GM19193 (cell line): ENCODE measurements around the gene OSGIN1.

ENCODE experiments used
- POLR2A ChIP-seq: IDR thresholded peaks from 4 replicates; pipeline ENCODE4 v1.6.1; 2011; ENCODE audit not compliant: insufficient read depth, insufficient read length; ENCODE audit errors: extremely low read depth

OSGIN1 gene

GRCh38 chr16:83958846-83959565, 6.0 kb downstream of the OSGIN1 start:
- TF ChIP-seq POLR2A: no peak

DNA sequence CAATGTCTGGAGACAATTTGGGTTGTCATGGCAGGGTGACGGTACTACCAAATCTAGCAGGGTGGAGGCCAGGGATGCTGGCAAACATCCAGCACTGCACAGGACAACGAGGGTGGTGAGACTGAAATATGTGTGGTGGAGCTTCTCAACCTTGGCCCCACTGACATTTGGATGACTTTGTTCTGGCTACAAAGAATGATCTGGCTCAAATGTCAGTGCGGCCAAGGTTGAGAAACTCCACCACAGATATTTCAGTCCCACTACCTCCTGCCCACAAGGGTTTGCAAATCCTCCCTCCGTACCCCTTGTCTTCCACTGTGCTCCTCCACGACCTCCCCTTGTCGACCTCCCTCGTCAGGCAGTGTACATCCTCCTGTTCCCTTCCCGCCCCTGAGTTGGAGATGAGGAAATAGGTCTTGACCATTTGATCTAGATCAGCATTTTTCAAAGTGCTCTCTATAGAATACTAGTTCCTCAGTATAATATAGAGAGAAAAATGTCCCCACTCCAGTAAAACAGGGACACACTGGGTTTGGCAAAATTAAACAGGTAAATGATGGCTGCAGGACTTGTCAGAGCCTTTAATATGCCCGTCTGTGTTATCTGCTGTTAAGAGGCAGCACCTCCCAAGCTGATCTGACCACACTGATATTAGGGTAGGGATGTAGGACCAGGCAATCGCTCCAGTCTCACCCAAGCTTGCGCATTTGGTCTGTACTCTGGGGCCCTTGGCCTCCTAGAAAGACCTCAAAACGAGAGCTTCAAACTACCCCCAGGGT, 6.8 kb downstream of the OSGIN1 start:
- no peak for TF ChIP-seq POLR2A

- TF ChIP-seq POLR2A: no peak
These were observed 7.6 kb downstream of the OSGIN1 start for GRCh38 chr16:83960521-83961249.

DNA sequence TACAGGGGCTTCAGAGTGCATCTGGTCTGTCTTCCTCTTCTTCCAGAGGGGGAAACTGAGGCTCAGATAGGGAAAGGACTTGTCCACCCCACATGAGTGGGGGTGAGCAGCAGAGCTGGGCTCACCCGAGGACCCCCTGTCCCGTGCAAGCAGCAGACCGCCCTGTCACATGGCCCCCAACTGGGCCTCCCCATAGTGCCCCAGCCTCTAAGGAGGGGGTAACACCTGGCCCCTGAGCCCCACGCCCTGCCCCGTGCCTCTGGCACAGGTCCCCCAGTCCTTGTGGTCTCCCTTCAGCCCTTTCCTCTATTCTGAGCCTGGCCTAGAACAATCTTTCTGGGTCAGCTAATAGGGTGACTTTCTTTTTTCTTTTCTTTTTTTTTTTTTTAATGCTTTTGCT, 8.6 kb downstream of the OSGIN1 start:
- no peak for TF ChIP-seq POLR2A

DNA sequence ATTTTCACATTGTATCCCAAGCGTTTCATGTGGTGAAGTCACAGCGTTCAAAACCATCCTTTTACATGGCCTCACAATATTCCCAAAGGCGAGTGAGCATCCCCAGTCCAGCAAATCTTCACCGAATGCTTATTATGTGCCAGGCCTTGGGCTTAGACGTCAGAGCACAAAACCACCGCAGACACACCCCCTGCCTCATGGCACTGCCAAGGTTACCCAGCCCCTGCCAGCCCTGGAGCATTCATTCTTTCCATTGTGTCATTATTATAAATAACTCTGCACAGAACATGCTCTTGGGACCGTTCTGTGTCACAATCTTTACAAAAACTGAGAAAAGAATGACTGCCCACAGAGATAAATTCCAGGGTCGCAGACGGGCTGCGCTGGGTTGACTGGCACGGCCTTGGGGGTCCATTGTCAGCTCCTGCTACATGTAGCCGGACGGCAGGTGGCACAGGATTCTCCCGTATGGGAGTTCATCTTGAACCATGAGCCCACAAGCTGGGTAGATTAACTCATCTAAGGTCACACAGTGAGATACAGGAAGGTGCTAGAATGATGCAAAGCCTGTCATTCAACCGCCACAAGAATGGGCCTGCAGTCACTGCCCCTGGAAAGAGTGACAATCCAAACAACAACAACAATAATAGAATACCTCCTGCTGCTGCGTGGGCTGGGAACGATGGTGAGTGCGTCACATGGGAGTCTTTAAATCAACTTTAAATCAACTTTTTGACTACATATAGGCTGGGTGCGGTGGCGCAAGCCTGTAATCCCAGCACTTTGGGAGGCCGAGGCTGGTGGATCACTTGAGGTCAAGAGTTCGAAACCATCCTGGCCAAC, 10.5 kb downstream of the OSGIN1 start:
- TF ChIP-seq POLR2A: no peak

GRCh38 chr16:83964684-83965443, 11.8 kb downstream of the OSGIN1 start:
- TF ChIP-seq POLR2A: no peak

- no peak for TF ChIP-seq POLR2A
These were observed 12.6 kb downstream of the OSGIN1 start for GRCh38 chr16:83965444-83966152.

DNA sequence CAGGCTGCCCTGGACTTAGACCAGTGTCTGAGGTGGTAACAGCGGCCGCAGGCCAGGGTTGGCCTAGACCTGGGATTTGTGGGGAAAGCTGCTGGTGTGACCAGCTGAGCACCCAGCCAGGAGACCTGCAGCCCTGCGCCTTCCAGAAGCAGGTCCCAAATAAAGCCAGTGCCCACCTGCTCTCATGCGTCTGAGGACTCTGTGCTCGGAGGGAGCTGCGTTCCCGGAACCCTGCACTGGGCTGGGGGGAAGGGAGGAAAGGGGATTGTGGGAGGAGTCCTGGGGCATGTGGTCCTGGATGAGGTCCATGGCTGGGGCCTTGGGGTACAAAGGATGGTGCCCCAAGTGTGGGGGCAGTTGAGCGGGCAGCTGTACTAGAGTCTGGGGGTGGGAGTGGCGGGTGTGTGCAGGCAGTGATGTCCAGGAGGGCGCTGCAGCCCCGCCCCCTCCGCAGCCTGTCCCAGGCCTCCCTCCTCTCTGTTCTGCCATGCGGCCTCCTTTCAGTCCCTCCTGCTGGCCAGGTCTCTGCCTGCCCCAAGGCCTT, 13.2 kb downstream of the OSGIN1 start:
- no peak for TF ChIP-seq POLR2A

DNA sequence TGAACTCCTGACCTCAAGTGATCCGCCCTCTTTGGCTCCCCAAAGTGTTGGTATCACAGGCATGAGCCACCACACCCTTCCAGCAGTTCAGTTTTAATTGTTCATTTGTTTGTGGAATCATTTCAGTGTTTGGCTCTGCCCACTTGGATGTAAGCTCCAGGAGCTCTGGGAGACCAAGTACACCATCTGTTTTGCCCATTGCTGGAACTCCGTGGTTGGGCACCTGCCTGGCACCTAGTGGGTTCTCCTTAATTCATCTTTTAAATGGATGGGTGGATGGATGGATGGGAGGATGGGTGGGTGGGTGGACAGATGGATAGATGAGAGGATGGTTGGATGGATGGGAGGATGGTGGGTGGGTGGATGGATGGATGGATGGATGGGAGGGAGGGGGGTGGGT, 14.1 kb downstream of the OSGIN1 start:
- no peak for TF ChIP-seq POLR2A

DNA sequence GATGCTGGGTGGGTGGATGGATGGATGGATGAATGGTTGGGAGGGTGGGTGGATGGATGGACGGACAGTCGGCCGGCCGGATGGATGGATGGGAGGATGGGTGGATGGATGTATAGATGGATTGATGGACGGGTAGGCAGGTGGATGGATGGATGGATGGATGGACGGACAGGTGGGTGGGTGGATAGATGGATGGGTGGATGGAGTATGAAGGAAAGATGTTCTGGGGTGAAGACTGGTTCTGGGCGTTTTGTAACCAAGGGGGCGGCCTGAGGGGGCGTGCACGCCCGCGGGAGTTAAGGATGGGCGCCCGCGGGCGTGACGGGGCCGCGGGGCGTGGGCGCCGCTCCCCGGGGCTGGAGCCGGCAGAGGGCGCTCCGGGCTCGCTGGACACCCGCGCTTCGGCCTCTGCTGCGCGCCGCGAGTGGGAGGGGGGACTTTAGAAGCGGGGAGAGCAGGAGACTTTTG, 14.8 kb downstream of the OSGIN1 start, which contains the start of gene NECAB2:
NECAB2 (plus strand) TSS at position 407 of the 468 bp plus-strand sequence. CDS start 405 bp downstream, outside the sequence.
- TF ChIP-seq POLR2A: no peak

GRCh38 chr16:83968306-83968851, 15.3 kb downstream of the OSGIN1 start:
- TF ChIP-seq POLR2A: no peak

DNA sequence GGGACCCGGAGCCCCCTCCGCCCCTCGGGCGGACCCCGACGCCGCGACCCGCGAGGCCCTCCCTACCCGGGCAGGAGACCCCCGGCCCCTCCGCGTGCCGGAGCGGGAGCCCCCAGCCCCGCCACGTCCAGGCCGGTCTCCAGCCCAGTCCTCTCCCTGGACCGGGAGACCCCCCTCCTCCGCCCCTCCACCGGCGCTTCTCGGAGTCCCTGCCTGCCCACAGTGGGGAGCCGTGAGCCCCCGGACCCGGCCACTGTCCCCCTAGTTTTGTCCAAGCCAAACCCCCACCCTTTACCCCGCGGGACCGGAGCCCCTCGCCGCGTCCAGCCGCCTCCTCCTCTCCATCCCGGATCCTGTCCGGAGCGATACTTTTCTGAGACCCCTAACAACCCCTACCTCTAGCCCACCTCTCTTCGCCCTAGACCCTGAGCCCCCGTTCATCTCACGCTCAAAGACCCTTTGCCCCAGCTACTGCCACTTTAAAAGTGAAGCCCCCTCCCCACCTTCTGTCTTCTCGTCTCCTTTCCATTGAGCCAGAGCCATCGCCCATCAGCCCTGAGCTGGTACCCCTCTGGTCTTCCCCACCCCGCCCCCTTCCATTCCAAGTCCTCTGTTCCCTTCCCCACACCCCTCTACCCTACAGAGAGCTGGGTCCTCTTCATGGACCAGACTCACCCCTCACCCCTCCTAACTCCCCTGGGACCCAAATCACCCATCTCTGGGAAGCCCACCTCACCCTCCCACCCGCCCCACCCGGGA, 16.0 kb downstream of the OSGIN1 start:
- no peak for TF ChIP-seq POLR2A
